ENCODE measurements around the gene LRRN1.

The LRRN1 gene

GRCh38 chr3:3806856-3807255 lies 7.6 kb downstream of the LRRN1 start:
- Histone ChIP-seq H3K27ac (ENCODE audit: low read depth, low read length) (no peak overlapping the region), H3K9ac (ENCODE audit: low read length) (no peak overlapping the region), H4K20me1 (ENCODE audit: low read depth, low read length) (no peaks in the 10 kb centered on the region), H3K9me3 (ENCODE audit: insufficient read depth, low read length) (no peaks in the 10 kb centered on the region), H3K79me2 (ENCODE audit: insufficient read depth, low read length) (no peaks in the 10 kb centered on the region), H3K4me2 (ENCODE audit: low read depth, low read length, poor library complexity, severe bottlenecking) (no peak overlapping the region), H3K9me2 (replicated peaks; ENCODE audit: insufficient read depth, low read length) (no peaks in the 10 kb centered on the region; the same call in 1 of the 2 replicates), H3K4me3 (ENCODE audit: insufficient read depth, low read length, poor library complexity, severe bottlenecking) (no peak overlapping the region), H3F3A (ENCODE audit: insufficient read depth) (no peaks in the 10 kb centered on the region), H2AFZ (ENCODE audit: low read depth, low read length, severe bottlenecking) (no peak overlapping the region), H3K27me3 (ENCODE audit: low read length) (no peaks in the 10 kb centered on the region), H3K36me3 (ENCODE audit: low read length) (no peaks in the 10 kb centered on the region)
- TF ChIP-seq EZH2phosphoT487 (conservative IDR thresholded peaks at IDR 0.05; ENCODE audit: low read length) (no peak), CTCF (IDR thresholded peaks at IDR 0.05; ENCODE audit: insufficient read depth, low read length, poor library complexity, severe bottlenecking) (no peak)

- Histone ChIP-seq H3K27me3 (ENCODE audit: low read length) (no peaks in the 10 kb centered on the region), H3K4me2 (ENCODE audit: low read depth, low read length, poor library complexity, severe bottlenecking) (no peak overlapping the region), H3F3A (ENCODE audit: insufficient read depth) (no peaks in the 10 kb centered on the region), H3K9me2 (replicated peaks; ENCODE audit: insufficient read depth, low read length) (no peaks in the 10 kb centered on the region), H3K36me3 (ENCODE audit: low read length) (no peaks in the 10 kb centered on the region), H4K20me1 (ENCODE audit: low read depth, low read length) (no peaks in the 10 kb centered on the region), H3K27ac (ENCODE audit: low read depth, low read length) (no peak overlapping the region), H3K79me2 (ENCODE audit: insufficient read depth, low read length) (no peaks in the 10 kb centered on the region), H3K9ac (ENCODE audit: low read length) (no peak overlapping the region), H3K9me3 (ENCODE audit: insufficient read depth, low read length) (no peaks in the 10 kb centered on the region), H2AFZ (ENCODE audit: low read depth, low read length, severe bottlenecking) (no peak overlapping the region), H3K4me3 (ENCODE audit: insufficient read depth, low read length, poor library complexity, severe bottlenecking) (no peak overlapping the region)
- TF ChIP-seq CTCF (IDR thresholded peaks at IDR 0.05; ENCODE audit: insufficient read depth, low read length, poor library complexity, severe bottlenecking) (no peak), EZH2phosphoT487 (conservative IDR thresholded peaks at IDR 0.05; ENCODE audit: low read length) (no peak)
Observed at GRCh38 chr3:3813013-3813412, 13.8 kb downstream of the LRRN1 start.

GRCh38 chr3:3815206-3815605 lies 16.0 kb downstream of the LRRN1 start:
- Histone ChIP-seq H3K9ac (ENCODE audit: low read length) (no peak overlapping the region), H3K36me3 (ENCODE audit: low read length) (no peaks in the 10 kb centered on the region)
- TF ChIP-seq CTCF (IDR thresholded peaks at IDR 0.05; ENCODE audit: insufficient read depth, low read length, poor library complexity, severe bottlenecking), result no peak
- no peak for TF ChIP-seq EZH2phosphoT487 (conservative IDR thresholded peaks at IDR 0.05; ENCODE audit: low read length)

More at GRCh38 chr3:3815206-3815605, 16.0 kb downstream of the LRRN1 start:
- no peak overlapping the region for H3K27ac ChIP-seq (ENCODE audit: low read depth, low read length)
- no peak overlapping the region for H3K4me2 ChIP-seq (ENCODE audit: low read depth, low read length, poor library complexity, severe bottlenecking)
- no peak overlapping the region for H3K4me3 ChIP-seq (ENCODE audit: insufficient read depth, low read length, poor library complexity, severe bottlenecking)
- no peak overlapping the region for H2AFZ ChIP-seq (ENCODE audit: low read depth, low read length, severe bottlenecking)
- no peaks in the 10 kb centered on the region for H3K79me2 ChIP-seq (ENCODE audit: insufficient read depth, low read length)
- no peaks in the 10 kb centered on the region for H3K9me2 ChIP-seq (replicated peaks; ENCODE audit: insufficient read depth, low read length)
- H3K9me3 ChIP-seq (ENCODE audit: insufficient read depth, low read length), result no peaks in the 10 kb centered on the region
- no peaks in the 10 kb centered on the region for H3K27me3 ChIP-seq (ENCODE audit: low read length)
- no peaks in the 10 kb centered on the region for H4K20me1 ChIP-seq (ENCODE audit: low read depth, low read length)
- H3F3A ChIP-seq (ENCODE audit: insufficient read depth), result no peaks in the 10 kb centered on the region
